Astrocyte (in vitro differentiated cells and primary cell): ENCODE measurements around the gene CPA5. TPM values are rescaled to one million over a fixed set of nuclear protein-coding genes. Genes with fewer than 3 reads are reported as not detected.
A peak's percentile ranks its signal among the peaks of the same experiment; 100 is the strongest.

Experiments
- DNase-seq: peaks from one replicate; pipeline ENCODE4 v3.0.0-alpha.2; 2010; ENCODE audit warnings: low read depth
- FAIRE-seq: peaks from 2 replicates; lab custom pipeline; 2011; peaks lifted over from hg19 to GRCh38; lab: Jason Lieb, UNC
- H2AFZ ChIP-seq: 2 replicates; pipeline ENCODE4 v1.6.0; 2012; ENCODE audit warnings: low read depth, low read length, inconsistent platforms
- H3K27ac ChIP-seq: 2 replicates; pipeline ENCODE4 v1.5.1; 2011; ENCODE audit warnings: low read depth, low read length, inconsistent platforms
- H3K27me3 ChIP-seq: 2 replicates; pipeline ENCODE4 v1.6.0; 2011; ENCODE audit warnings: low read length, inconsistent platforms; ENCODE audit not compliant: insufficient read depth
- H3K36me3 ChIP-seq: 2 replicates; pipeline ENCODE4 v1.5.1; 2011; ENCODE audit warnings: low read length, inconsistent platforms; ENCODE audit not compliant: insufficient read depth
- H3K4me1 ChIP-seq: 2 replicates; pipeline ENCODE4 v1.5.1; 2011; ENCODE audit warnings: low read length, inconsistent platforms; ENCODE audit not compliant: insufficient read depth
- H3K4me2 ChIP-seq: 2 replicates; pipeline ENCODE4 v1.6.0; 2012; ENCODE audit warnings: low read length, inconsistent platforms
- H3K4me3 ChIP-seq: 2 replicates; pipeline ENCODE4 v1.5.1; 2011; ENCODE audit warnings: low read depth, mild to moderate bottlenecking, low read length, inconsistent platforms; ENCODE audit not compliant: insufficient read depth
- H3K79me2 ChIP-seq: 2 replicates; pipeline ENCODE4 v1.6.0; 2012; ENCODE audit warnings: mild to moderate bottlenecking, low read length, inconsistent platforms; ENCODE audit not compliant: insufficient read depth
- H3K9ac ChIP-seq: 2 replicates; pipeline ENCODE4 v1.6.0; 2012; ENCODE audit warnings: mild to moderate bottlenecking, low read length, inconsistent platforms
- H3K9me3 ChIP-seq: 2 replicates; pipeline ENCODE4 v1.5.1; 2012; ENCODE audit warnings: low read depth, mild to moderate bottlenecking, low read length, inconsistent platforms; ENCODE audit not compliant: insufficient read depth
- H4K20me1 ChIP-seq: 2 replicates; pipeline ENCODE4 v1.6.0; 2012; ENCODE audit warnings: low read length, inconsistent platforms; ENCODE audit not compliant: insufficient read depth
- H3K27ac Mint-ChIP-seq: one replicate; pipeline ENCODE4 v1.8.0; 2021; ENCODE audit warnings: mild to moderate bottlenecking, mixed read lengths; ENCODE audit not compliant: unreplicated experiment
- H3K27me3 Mint-ChIP-seq: one replicate; pipeline ENCODE4 v1.8.0; 2021; ENCODE audit warnings: low read depth, mixed read lengths; ENCODE audit not compliant: unreplicated experiment
- H3K36me3 Mint-ChIP-seq: one replicate; pipeline ENCODE4 v1.8.0; 2021; ENCODE audit warnings: low read depth, mixed read lengths; ENCODE audit not compliant: unreplicated experiment
- H3K4me1 Mint-ChIP-seq: one replicate; pipeline ENCODE4 v1.8.0; 2021; ENCODE audit warnings: low read depth, mixed read lengths; ENCODE audit not compliant: unreplicated experiment
- H3K4me3 Mint-ChIP-seq: one replicate; pipeline ENCODE4 v1.8.0; 2021; ENCODE audit warnings: mild to moderate bottlenecking, moderate library complexity, mixed read lengths; ENCODE audit not compliant: unreplicated experiment
- H3K9me3 Mint-ChIP-seq: one replicate; pipeline ENCODE4 v1.8.0; 2021; ENCODE audit warnings: mild to moderate bottlenecking, mixed read lengths; ENCODE audit not compliant: unreplicated experiment
- CTCF ChIP-seq: IDR thresholded peaks from 2 replicates; pipeline ENCODE4 v1.5.1; 2011; ENCODE audit warnings: low read depth, mild to moderate bottlenecking, inconsistent platforms, low read length, moderate library complexity; ENCODE audit not compliant: insufficient read depth
- EZH2 ChIP-seq: IDR thresholded peaks from 2 replicates; pipeline ENCODE4 v1.6.1; 2012; ENCODE audit warnings: mild to moderate bottlenecking, low read length, inconsistent platforms; ENCODE audit not compliant: insufficient read depth
- total RNA-seq: library from RNA; stranded (reverse); gene quantifications from 2 replicates; pipeline ENCODE4 v1.2.1, GENCODE V29; 2021

Gene CPA5
- total RNA-seq, 1 donor from 2014 or later, result not detected

- Histone ChIP-seq H3K79me2 (no peaks in the 10 kb centered on the region), H3K4me3 (no peak overlapping the region), H4K20me1 (no peaks in the 10 kb centered on the region), H3K4me2 (peak overlapping the region; percentile 59), H3K9ac (peak overlapping the region; percentile 68), H3K36me3 (no peaks in the 10 kb centered on the region), H2AFZ (no peak overlapping the region), H3K27me3 (no peaks in the 10 kb centered on the region), H3K4me1 (peaks cover 36% of the 10 kb centered on the region), H3K9me3 (peaks cover 14% of the 10 kb centered on the region), H3K27ac (peak overlapping the region; percentile 91)
- peak; percentile 92 for FAIRE-seq
- H3K27me3 Mint-ChIP-seq, result no peaks in the 10 kb centered on the region
- peak; percentile 100 for DNase-seq
- TF ChIP-seq EZH2 (no peak), CTCF (no peak)
- H3K9me3 Mint-ChIP-seq, result peaks cover 17% of the 10 kb centered on the region
- no peaks in the 10 kb centered on the region for H3K36me3 Mint-ChIP-seq
- peaks cover 26% of the 10 kb centered on the region for H3K4me1 Mint-ChIP-seq
- peak overlapping the region; percentile 51 for H3K27ac Mint-ChIP-seq
- H3K4me3 Mint-ChIP-seq, result no peak overlapping the region
Observed at GRCh38 chr7:130363026-130363847, 18.6 kb downstream of the CPA5 start.

- Mint-ChIP-seq H3K4me3 (no peak overlapping the region), H3K9me3 (peaks cover 11% of the 10 kb centered on the region), H3K36me3 (no peaks in the 10 kb centered on the region), H3K27ac (no peak overlapping the region), H3K4me1 (peaks cover 33% of the 10 kb centered on the region), H3K27me3 (no peaks in the 10 kb centered on the region)
- H3K79me2 ChIP-seq, result no peaks in the 10 kb centered on the region
- H4K20me1 ChIP-seq, result no peaks in the 10 kb centered on the region
- no peak overlapping the region for H3K4me3 ChIP-seq
- peak overlapping the region; percentile 33 for H3K9ac ChIP-seq
- H3K27ac ChIP-seq, result peak overlapping the region; percentile 91
- TF ChIP-seq EZH2 (no peak), CTCF (no peak)
- no peak for FAIRE-seq
- DNase-seq, result no peak
- H3K4me1 ChIP-seq, result peaks cover 42% of the 10 kb centered on the region
- peak overlapping the region; percentile 66 for H3K4me2 ChIP-seq
- no peaks in the 10 kb centered on the region for H3K27me3 ChIP-seq
- no peaks in the 10 kb centered on the region for H3K36me3 ChIP-seq
- peaks cover 7% of the 10 kb centered on the region for H3K9me3 ChIP-seq
- no peak overlapping the region for H2AFZ ChIP-seq
Observed at GRCh38 chr7:130364451-130364850, 19.8 kb downstream of the CPA5 start.

DNA sequence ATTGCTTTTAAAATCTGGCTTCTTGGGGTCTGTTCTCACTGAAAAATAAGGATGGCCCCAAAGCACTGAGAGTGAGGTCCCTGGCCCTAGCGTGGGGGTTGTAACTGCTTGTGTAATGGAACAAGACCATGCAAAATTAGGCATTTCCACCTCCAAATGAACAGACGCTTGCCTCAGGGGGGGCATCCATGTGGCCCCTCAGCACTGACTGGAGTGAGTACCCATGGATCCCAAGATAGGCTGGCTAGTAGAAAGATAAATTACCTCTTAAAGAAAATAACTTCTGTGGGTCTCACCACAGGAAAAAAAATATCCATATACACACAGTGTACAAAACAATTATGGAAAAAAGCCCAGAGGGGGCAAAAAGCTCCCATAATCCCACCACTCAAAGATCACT, 20.5 kb downstream of the CPA5 start:
- Histone ChIP-seq H3K79me2 (no peaks in the 10 kb centered on the region), H3K4me3 (no peak overlapping the region), H3K9me3 (peaks cover 6% of the 10 kb centered on the region), H2AFZ (no peak overlapping the region), H3K27me3 (no peaks in the 10 kb centered on the region), H3K4me1 (peaks cover 48% of the 10 kb centered on the region), H3K4me2 (peak overlapping the region; percentile 66), H3K9ac (peak overlapping the region; percentile 33), H3K27ac (peak overlapping the region; percentile 91), H4K20me1 (no peaks in the 10 kb centered on the region), H3K36me3 (no peaks in the 10 kb centered on the region)
- Mint-ChIP-seq H3K4me3 (no peak overlapping the region), H3K36me3 (no peaks in the 10 kb centered on the region), H3K27ac (peak overlapping the region; percentile 42), H3K27me3 (no peaks in the 10 kb centered on the region), H3K9me3 (peaks cover 7% of the 10 kb centered on the region), H3K4me1 (peaks cover 39% of the 10 kb centered on the region)
- TF ChIP-seq EZH2 (no peak), CTCF (no peak)
- DNase-seq, result peak; percentile 79
- FAIRE-seq, result no peak
